Small intestine (tissue), 7 donors: ENCODE results near the gene OOSP3. TPM values are rescaled to one million over a fixed set of nuclear protein-coding genes. Genes with fewer than 3 reads are reported as not detected.
"Not testable (repeated sequence)": the region's sequence is repeated elsewhere in the genome, so short reads cannot be mapped to it uniquely, and the experiment has no call there.

ENCODE experiments used
- DNase-seq, 2 donors: peaks; one replicate each; pipeline versions ENCODE4 v3.0.0 to v3.0.0-alpha.2; 2013
- FAIRE-seq: peaks from 2 replicates; lab custom pipeline; 2012; peaks lifted over from hg19 to GRCh38; lab: Jason Lieb, UNC
- H3K27ac ChIP-seq, 3 donors: one replicate each; pipeline ENCODE4 v1.5.1; 2013; ENCODE audit warnings: low read length in 2 of 3, mild to moderate bottlenecking in 2 of 3, control low read depth in 1 of 3, inconsistent platforms in 1 of 3, low read depth in 1 of 3, moderate library complexity in 1 of 3
- H3K27me3 ChIP-seq, 3 donors: one replicate each; pipeline ENCODE4 v1.6.1; 2013; ENCODE audit warnings: low read length in 3 of 3, inconsistent platforms in 1 of 3; ENCODE audit not compliant: control insufficient read depth in 3 of 3, insufficient read depth in 3 of 3
- H3K36me3 ChIP-seq, 3 donors: one replicate each; pipeline ENCODE4 v1.6.1; 2013; ENCODE audit warnings: low read length in 3 of 3, inconsistent platforms in 1 of 3, low read depth in 1 of 3, mild to moderate bottlenecking in 1 of 3, moderate library complexity in 1 of 3; ENCODE audit not compliant: control insufficient read depth in 3 of 3, insufficient read depth in 2 of 3
- H3K4me1 ChIP-seq, 3 donors: one replicate each; pipeline ENCODE4 v1.6.1; 2013; ENCODE audit warnings: low read length in 2 of 3, inconsistent platforms in 1 of 3, low read depth in 1 of 3, mild to moderate bottlenecking in 1 of 3, moderate library complexity in 1 of 3; ENCODE audit not compliant: control insufficient read depth in 3 of 3, insufficient read depth in 2 of 3
- H3K4me3 ChIP-seq, 3 donors: one replicate each; pipeline ENCODE4 v1.5.1; 2013; ENCODE audit warnings: low read length in 3 of 3, control low read depth in 1 of 3, inconsistent platforms in 1 of 3, low read depth in 1 of 3, mild to moderate bottlenecking in 1 of 3, moderate library complexity in 1 of 3
- H3K9me3 ChIP-seq, 2 donors: one replicate each; pipeline ENCODE4 v1.6.1; 2013; ENCODE audit warnings: low read depth in 1 of 2, low read length in 1 of 2; ENCODE audit not compliant: control insufficient read depth in 2 of 2, insufficient read depth in 1 of 2
- WGBS, 3 donors: extraction: QIAGEN DNeasy Blood & Tissue Kit; methylation state at CpG; one replicate each; pipeline ENCODE4 v1.1.7; 2013; 5-methylcytosine and 5-hydroxymethylcytosine counted together
- polyA plus RNA-seq, 4 donors: library from polyadenylated mRNA; stranded (reverse) in 3 of 4; unstranded in 1 of 4; fragments of 200-250 nt in 3 of 4; fragments of 120-200 nt in 1 of 4; gene quantifications; one replicate each; pipeline versions ENCODE4 v1.2.1 to v1.2.3, GENCODE V29; 2013
- donor health status: healthy with polysubstance abuse.
- donor health status: control.
- donor health status: control.
- donor health status: Bipolar disorder and iron deficiency.
- donor health status: healthy.

Gene OOSP3
- polyA plus RNA-seq, 4 donors, result not detected

DNA sequence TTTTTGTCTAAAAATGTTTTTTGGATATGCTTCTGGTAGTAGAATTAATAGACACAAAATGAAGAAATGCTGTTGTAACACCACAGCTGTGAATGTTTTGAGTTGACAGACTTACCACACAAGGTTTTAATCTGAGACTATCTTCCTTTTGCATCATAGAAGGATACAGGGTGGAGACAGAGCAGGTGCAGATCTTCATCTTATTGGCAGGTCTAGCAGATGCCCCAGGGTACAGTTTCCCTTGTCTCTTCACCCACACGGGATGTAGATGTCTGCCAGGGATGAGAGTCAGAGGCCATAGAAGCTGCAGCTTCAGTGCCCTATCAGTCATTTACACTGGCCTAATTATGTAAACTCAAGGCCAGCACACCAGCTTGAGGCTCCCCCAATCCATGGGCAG, 985 bp downstream of the OOSP3 start:
- FAIRE-seq (no peak), DNase-seq (no peak)
- 64 to 79% (median 71%) methylated on average over 1 of the region's 1 CpG for WGBS, 3 donors
- no peak overlapping the region for H3K27ac ChIP-seq
- H3K4me3 ChIP-seq, result no peak overlapping the region
- no peaks in the 10 kb centered on the region for H3K36me3 ChIP-seq
- no peaks in the 10 kb centered on the region for H3K9me3 ChIP-seq
- H3K27me3 ChIP-seq, result peaks cover 0 to 3% (median 0%) of the 10 kb centered on the region in 3 donors
- H3K4me1 ChIP-seq, result no peaks in the 10 kb centered on the region

DNA sequence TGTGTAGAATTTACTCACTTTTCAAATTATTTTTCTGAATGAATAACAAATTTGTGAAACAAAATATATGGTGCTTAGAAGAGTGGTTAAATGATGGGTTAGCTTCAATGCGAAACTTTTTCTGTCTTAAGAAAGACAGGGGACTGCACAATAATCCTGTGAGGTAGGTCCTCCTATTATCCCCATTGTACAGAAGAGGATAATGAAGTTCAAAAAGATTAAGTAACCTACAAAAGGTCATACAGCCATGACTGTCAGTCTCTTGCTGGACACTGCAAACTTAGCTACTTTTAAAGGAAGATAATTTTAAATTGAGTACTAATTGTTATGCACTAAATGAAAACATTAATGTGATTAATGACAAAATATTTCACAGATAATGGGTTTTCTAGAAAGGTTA, 5.0 kb downstream of the OOSP3 start:
- H3K9me3 ChIP-seq, result peaks cover 0 to 3% of the 10 kb centered on the region in 2 donors
- 91 to 95% (median 91%) methylated on average over 1 of the region's 1 CpG for WGBS, 3 donors

DNA sequence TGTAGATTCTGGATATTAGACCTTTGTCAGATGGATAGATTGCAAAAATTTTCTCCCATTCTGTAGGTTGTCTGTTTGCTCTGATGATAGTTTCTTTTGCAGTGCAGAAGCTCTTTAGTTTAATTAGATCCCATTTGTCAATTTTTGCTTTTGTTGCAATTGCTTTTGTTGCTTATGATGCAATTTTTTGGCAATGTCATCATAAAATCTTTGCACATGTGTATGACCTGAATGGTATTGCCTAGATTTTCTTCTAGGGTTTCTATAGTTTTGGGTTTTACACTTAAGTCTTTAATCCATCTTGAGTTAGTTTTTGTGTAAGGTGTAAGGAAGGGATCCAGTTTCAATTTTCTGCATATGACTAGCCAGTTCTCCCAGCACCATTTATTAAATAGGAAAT, 8.6 kb downstream of the OOSP3 start:
- not testable (repeated sequence) for H3K4me1 ChIP-seq, H3K4me3 ChIP-seq, H3K9me3 ChIP-seq, H3K27ac ChIP-seq, DNase-seq, FAIRE-seq, H3K36me3 ChIP-seq, H3K27me3 ChIP-seq

More for the DNA sequence above, 5.0 kb downstream of the OOSP3 start:
- Histone ChIP-seq H3K4me3 (no peak overlapping the region), H3K27ac (no peak overlapping the region), H3K4me1 (no peaks in the 10 kb centered on the region), H3K27me3 (no peaks in the 10 kb centered on the region), H3K36me3 (no peaks in the 10 kb centered on the region)
- DNase-seq (no peak), FAIRE-seq (no peak)

DNA sequence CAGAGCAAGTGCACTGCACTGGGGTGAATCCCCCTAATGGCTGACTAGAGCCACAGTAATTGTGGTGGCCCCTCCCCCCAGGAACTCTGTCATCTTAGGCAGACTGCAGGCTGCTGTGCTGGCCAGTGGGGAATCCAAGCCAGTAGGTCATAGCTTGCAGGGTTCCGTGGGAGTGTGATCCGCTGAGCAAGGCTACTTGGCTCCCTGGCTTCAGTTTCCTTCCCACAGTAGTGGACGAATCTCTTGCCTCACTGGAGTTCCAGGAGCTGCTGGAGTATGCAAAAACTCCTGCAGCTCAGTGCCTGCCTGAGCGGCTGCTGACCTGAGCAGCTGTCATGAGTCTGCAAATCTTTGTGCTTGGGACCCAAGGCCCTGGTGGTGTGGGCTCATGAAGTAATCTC, 13.2 kb downstream of the OOSP3 start:
- Histone ChIP-seq H3K36me3 (no peaks in the 10 kb centered on the region), H3K27me3 (no peaks in the 10 kb centered on the region), H3K9me3 (no peaks in the 10 kb centered on the region), H3K4me3 (no peak overlapping the region), H3K27ac (no peak overlapping the region), H3K4me1 (no peaks in the 10 kb centered on the region)
- FAIRE-seq (no peak), DNase-seq (no peak)
- WGBS, 3 donors, result 70 to 93% (median 78%) methylated on average over 4 of the region's 4 CpGs

DNA sequence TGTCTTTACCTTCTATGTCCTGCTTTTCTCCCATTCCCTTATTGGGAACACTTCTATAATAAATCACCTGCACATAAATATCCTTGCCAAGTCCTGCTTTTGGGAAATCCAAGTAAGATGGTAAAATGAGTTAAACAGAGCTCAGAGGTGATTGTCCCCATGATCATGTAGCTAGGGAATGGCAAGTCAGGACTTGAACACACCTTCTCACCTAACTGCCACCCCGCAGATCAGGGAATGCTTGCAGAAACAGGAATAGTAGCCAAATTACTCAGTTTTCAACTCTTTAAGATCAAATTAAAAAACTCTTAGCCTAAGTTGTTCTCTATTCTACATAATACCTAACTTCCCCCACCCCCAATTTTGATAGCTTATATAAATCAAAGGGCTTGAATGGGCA, 16.0 kb downstream of the OOSP3 start:
- DNase-seq (no peak), FAIRE-seq (no peak)
- Histone ChIP-seq H3K4me1 (no peaks in the 10 kb centered on the region), H3K36me3 (no peaks in the 10 kb centered on the region), H3K4me3 (no peak overlapping the region), H3K27me3 (no peaks in the 10 kb centered on the region), H3K27ac (no peak overlapping the region), H3K9me3 (peaks cover 0 to 4% of the 10 kb centered on the region in 2 donors)
- WGBS, 3 donors, result 84 to 91% (median 89%) methylated on average over 1 of the region's 1 CpG

DNA sequence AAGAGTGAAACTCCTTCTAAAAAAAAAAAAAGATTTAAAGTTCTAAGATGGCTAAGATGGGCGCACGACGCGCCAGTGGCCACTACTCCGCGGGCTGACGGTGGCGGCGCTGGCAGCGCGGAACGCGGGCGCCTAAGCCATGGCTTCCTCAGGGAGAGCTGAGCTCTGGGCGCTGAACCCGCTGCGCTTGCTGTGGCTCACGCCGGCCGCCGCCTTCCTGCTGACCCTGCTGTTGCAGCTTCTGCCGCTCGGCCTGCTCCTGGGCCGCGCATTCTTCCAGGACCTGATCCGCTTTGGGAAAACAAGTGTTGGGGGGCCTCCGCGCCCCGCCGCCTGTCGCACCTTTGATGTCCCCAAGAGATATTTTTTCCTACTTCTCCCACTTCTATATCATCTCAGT, 19.5 kb downstream of the OOSP3 start:
- DNase-seq (no peak), FAIRE-seq (no peak)
- no peaks in the 10 kb centered on the region for H3K27me3 ChIP-seq
- peaks cover 0 to 4% of the 10 kb centered on the region in 2 donors for H3K9me3 ChIP-seq
- no peak overlapping the region for H3K27ac ChIP-seq
- H3K4me3 ChIP-seq, result no peak overlapping the region
- H3K4me1 ChIP-seq, result no peaks in the 10 kb centered on the region
- no peaks in the 10 kb centered on the region for H3K36me3 ChIP-seq
- WGBS, 3 donors, result 97 to 98% (median 98%) methylated on average over 27 to 31 of the region's 31 CpGs

DNA sequence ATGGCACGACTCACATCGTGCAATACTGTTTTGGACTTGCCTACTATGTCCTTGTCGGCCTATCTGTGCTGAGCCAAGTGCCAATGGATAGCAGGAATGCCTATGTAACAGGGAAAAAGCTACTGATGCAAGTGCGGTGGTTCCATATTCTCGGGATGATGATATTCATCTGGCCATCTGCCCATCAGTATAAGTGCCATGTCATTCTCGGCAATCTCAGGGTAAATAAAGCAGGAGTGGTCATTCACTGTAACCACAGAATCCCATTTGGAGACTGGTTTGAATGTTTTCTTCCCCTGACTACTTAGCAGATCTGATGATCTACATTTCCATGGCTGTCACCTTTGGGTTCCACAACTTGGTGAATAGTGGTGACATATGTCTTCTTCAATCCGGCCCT, 20.1 kb downstream of the OOSP3 start:
- WGBS, 3 donors, result 79 to 87% (median 80%) methylated on average over 7 of the region's 7 CpGs
- no peaks in the 10 kb centered on the region for H3K27me3 ChIP-seq
- no peak overlapping the region for H3K27ac ChIP-seq
- H3K4me1 ChIP-seq, result no peaks in the 10 kb centered on the region
- H3K36me3 ChIP-seq, result no peaks in the 10 kb centered on the region
- H3K9me3 ChIP-seq, result peaks cover 0 to 4% of the 10 kb centered on the region in 2 donors
- no peak for DNase-seq
- FAIRE-seq, result no peak
- H3K4me3 ChIP-seq, result no peak overlapping the region

DNA sequence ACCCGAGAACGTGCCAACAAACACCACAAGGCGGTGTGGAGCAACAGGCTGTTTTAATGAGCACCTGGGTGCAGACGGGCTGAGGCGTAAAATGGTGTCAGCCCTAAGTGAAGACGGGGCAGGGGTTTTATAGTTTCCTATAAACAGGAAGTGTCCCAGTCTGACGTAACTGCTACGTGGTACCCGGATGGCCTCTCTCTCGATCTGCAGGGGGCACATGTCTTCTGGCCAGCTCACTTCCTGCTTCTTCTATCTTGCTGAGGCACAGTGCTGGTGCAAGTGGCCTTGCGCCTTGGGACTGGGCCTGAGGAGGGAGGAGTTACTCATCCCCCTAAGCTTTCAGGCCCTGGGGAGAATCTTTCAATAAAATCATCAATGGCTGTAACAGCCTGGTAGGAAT, 20.9 kb downstream of the OOSP3 start:
- Histone ChIP-seq H3K27me3 (no peaks in the 10 kb centered on the region), H3K4me3 (no peak overlapping the region), H3K9me3 (peaks cover 0 to 4% of the 10 kb centered on the region in 2 donors), H3K36me3 (no peaks in the 10 kb centered on the region), H3K27ac (no peak overlapping the region), H3K4me1 (no peaks in the 10 kb centered on the region)
- no peak for DNase-seq
- FAIRE-seq, result no peak
- 81 to 92% (median 90%) methylated on average over 11 of the region's 11 CpGs for WGBS, 3 donors

DNA sequence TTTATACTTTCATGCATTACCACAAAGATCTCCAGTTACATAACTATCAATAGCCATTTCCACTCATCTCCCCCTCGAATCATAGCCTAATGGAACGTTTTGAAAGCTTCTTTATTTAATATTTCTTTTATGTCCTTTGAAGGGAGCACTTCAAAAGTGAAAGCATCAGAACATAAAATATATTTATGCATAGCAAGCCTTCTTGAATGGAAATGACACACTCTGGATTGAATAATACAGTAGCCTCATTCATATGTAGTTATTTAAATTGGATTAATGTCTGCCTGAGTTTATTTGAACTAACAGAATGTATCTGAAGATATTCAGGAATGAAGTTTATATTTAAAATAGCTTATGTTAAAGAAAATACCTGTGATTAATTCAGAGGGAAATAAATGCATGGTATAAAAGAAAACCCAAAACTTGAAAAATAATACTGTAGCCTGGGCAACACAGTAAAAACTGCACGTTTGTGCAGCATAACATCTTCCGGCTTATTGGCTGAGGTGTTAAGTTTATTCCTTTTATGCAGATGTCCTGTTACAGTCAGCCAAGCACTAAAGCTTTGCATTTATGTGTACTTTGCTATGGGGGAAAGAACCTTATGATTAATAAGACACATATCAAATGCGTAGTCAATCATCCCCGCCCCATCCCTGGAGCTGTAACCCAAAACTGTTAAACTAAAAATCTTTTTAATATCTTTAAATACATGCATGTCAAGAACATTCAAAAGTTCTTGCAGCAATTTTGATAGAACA, 22.0 kb downstream of the OOSP3 start:
- Histone ChIP-seq H3K9me3 (peaks cover 0 to 4% of the 10 kb centered on the region in 2 donors), H3K4me3 (no peak overlapping the region), H3K36me3 (no peaks in the 10 kb centered on the region), H3K27me3 (no peaks in the 10 kb centered on the region), H3K4me1 (no peaks in the 10 kb centered on the region), H3K27ac (no peak overlapping the region)
- no peak for DNase-seq
- 66 to 75% (median 75%) methylated on average over 6 of the region's 6 CpGs for WGBS, 3 donors
- no peak for FAIRE-seq
